SHP77 treated with DMSO at 0.1 percent for 48 hours (cell line): Measurements from ENCODE around the gene CDC40.

Experiments used
- DNase-seq: peaks from one replicate; lab custom pipeline; 2025; lab: John Stamatoyannopoulos, UW

CDC40 gene

GRCh38 chr6:110180228-110181008 is at the start of gene CDC40:
Gene CDC40, plus strand, starts transcription at chr6:110180427. Its CDS starts 18 bp downstream, at chr6:110180445.
- peak; percentile 35 for DNase-seq

- no peak for DNase-seq
Observed at GRCh38 chr6:110137924-110138887, 42.0 kb upstream of the CDC40 start.

DNA sequence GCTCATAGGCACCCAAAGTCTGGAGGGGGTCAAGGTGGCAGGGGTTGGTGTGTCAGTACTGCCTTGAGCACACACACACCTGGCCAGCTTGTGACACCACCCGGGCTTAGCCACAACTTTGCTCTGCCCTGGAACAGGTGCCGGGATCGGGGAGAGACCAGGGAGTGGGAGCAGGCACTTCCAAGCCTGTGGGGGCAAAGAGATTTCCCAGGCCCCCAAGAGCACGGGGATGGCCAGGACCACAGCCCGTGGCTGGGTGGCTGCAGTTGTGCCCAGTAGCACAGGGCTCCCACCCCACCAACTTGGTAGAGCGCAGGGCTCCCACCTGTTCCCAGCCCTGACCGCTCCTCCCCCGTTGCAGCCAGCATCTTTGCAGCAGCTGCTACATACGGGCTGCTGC is 41.2 kb upstream of the CDC40 start:
- no peak for DNase-seq

GRCh38 chr6:110140650-110141049 is 39.6 kb upstream of the CDC40 start:
- no peak for DNase-seq

DNA sequence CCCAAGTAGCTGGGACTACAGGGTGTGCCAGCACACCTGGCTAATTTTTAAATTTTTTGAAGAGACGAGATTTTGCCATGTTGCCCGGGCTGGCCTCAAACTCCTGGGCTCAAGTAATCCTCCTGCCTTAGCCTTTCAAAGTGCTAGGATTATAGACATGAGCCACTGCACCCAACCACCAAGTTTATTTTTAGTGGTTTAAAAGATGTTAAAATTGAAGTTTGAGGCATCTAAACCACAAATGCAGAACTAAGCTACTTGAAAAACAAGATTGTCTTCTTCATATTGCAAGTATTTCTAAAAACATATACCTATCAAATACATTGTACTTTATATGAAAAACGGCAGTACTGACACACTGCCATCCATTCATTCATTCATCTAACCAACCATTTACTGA is 32.4 kb upstream of the CDC40 start:
- DNase-seq, result no peak

DNA sequence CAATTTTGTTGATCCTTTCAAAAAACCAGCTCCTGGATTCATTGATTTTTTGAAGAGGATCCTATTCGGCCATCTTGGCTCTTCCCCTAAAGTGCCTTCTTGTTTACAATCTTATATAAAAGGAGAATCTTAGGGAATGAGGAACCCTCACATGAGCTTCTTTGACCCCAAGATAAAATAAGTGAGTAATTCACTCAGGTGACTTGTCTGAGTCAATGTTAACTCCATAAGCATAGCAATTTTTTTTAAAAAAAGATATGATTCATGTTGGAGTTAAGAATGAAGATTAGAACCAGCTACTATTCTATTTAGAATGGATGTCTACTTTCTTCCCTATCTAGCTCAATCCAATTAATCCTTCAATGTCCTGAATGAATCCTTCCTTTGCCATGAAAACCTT is 21.7 kb upstream of the CDC40 start:
- no peak for DNase-seq

- no peak for DNase-seq
Observed at GRCh38 chr6:110170081-110170480, 10.1 kb upstream of the CDC40 start.

DNA sequence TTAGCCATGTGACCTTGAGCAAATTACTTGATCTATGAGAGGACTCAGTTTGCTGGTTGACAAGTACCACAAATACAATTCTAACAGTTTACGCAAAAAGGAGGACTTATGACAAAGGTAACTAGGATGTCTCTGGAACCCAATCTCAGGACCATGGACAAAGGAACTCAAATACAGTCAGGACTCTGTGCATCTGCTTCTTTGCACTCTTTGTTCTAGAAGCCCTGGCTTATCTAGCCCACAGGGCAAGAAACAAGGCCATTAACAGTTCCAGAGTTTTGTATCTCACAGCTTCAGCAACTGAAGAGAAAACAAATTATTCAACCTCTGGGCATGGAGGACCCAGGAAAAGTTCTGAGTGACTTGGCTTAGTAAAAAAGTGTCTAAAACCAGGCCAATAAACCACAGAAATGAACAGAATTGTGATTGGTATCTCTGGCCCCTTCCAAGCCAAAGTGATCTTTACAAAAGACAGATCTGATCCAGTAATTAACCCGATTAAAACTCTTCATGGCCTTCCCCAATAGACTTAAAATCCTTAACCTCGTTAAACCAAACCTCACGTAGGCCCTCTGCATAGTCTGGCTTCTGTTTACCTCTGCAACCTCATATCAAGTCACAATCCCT is 6.6 kb upstream of the CDC40 start:
- no peak for DNase-seq

DNA sequence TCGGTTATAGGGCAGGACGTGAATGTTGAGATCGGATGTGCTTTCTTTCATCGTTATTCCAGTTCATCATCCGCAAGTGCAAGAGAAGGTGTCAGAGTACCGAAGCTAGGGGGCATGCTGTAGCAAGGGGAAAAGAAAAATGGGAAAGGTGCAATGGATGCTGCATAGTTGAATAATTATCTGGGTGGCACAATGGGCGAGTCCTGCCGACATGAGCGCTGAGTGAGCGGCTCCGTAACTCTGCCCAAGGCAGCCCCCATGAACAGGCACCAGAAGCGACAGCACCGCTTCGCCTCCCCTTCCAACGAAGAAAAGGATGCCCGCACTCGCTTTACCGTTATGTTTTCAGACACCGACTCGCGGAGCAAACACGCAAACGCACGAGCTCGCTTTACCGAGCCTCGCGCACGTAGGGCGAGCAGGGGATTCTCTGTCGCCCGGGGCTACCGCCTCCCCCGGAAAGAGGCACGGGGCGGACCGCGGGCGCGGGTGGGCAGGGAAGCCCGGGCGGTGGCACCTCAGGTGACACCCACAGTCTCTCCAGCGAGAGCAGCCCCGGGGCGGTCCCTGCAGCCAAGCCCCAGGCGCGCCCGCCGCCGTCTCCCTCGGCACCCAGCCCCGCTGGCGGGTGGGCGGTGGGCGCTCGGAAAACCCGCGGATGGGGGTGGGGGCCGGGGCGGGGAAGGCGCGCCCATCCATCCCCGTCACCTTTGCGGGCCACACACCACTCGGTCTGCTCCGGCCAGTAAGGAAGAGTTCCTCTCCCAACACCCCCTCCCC is 1.4 kb upstream of the CDC40 start:
- DNase-seq, result peak; percentile 45

GRCh38 chr6:110179406-110180227 is 610 bp upstream of the CDC40 start, which contains the start of gene WASF1:
Gene WASF1, minus strand, starts transcription at chr6:110179670. Its CDS starts 52,069 bp downstream, at chr6:110127601.
- DNase-seq, result peak; percentile 97

- DNase-seq, result no peak
Observed at GRCh38 chr6:110181131-110182030, 1.2 kb downstream of the CDC40 start.

DNA sequence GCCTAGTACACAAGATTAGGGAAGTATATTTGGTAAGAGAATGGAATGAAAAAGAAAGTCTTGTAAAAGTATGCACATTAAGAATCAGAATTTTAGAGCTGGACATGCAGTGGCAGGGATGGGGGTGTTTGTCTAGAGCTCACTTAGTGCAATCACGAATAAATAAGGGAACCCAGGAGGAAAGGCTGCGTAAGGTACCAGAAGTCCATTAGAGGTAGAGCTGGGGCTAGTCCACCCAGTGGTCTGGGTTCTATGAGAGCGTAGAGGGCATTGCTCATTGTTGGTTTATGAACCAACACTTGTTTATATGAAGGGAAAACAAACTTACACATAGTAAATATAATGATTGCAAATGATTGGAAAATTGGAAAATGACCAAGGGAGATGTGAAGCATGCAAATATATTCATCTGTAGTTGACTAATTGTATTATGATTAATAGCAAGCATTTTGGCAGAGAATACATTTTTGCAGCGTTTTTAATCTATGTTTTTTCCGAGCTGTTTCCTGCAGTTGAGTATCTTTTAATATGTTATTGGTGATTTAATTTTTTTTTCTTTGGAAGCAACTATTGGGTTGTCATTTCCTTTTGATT is 3.2 kb downstream of the CDC40 start:
- no peak for DNase-seq

DNA sequence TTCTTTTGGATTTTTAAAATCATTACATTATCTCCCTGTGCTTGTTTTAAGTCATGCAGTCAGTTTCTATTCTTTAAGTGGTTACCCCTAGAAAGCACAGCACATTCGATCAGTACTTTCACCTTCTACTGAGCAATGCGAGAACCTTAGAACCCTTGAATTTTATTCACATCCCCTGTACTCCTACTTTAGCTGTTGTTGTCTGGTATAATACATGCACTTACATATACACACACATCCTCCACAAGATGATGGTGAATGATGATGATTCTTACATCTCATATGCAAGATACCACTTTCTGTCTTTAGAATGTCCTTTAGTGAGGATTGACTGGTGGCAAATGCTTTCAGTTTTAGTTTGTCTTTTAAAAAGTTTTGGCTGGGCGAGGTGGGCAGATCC is 5.7 kb downstream of the CDC40 start:
- no peak for DNase-seq

- DNase-seq, result no peak
Observed at GRCh38 chr6:110188791-110189190, 8.6 kb downstream of the CDC40 start.

GRCh38 chr6:110190726-110191125 is 10.5 kb downstream of the CDC40 start:
- DNase-seq, result no peak

- DNase-seq, result no peak
Observed at GRCh38 chr6:110191477-110191876, 11.2 kb downstream of the CDC40 start.

GRCh38 chr6:110195639-110196038 is 15.4 kb downstream of the CDC40 start:
- DNase-seq, result no peak

DNA sequence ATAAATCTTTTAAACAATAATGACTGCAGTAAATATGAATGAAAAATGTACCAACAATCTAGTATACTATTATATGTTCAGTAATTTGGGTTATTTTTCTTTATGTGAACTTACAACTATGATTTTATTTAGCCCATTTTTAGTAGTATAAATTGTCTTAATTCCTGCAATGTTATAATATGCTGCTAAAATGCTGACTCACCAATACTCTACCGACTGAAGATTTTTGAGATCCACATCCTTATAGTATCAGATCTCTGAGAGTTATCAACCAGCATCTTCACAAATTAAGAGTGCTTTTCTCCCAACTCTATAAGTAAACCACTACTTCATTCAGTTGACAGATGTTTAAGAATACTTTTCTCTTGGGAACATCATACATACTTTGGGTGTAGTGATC is 16.6 kb downstream of the CDC40 start:
- DNase-seq, result no peak

DNA sequence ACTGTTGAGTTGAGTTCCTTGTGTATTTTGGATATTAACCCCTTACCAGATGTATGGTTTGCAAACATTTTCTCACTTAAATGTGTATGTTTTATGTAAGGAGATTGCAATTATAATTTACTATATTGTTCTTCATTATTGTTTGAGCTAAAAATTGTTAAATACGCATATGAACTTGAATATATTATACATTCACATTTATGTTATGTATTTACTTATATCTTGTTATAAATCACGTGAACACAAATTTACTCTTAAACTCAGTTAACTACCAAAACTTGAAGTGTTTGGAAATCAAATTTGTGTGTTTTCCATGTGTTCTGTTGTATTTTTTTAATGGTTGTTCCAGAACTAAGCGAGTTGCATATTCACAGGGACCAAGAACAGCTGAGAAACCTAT is 18.3 kb downstream of the CDC40 start:
- DNase-seq, result no peak
